ENCODE data around the gene MICAL1.

DNA sequence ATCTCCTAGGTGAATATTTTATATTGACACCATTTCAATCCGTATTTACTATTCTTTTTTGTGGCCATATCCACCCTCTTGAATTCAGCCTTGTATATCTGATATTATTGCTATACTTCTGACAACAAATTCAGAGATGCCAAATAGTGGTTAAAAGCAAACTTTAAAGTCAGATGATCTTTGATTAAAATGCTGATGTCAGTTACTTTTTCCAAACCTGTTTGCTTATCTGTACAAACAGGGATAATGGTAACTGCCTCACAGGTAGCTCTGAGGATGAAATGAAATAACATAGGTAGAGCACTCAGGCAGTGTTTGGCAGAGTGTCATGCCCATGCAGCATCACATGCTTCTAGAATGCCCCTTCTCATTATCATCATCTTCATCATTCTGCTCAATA lies 34.4 kb downstream of the MICAL1 start:
- TF ChIP-seq, protein P1, sequence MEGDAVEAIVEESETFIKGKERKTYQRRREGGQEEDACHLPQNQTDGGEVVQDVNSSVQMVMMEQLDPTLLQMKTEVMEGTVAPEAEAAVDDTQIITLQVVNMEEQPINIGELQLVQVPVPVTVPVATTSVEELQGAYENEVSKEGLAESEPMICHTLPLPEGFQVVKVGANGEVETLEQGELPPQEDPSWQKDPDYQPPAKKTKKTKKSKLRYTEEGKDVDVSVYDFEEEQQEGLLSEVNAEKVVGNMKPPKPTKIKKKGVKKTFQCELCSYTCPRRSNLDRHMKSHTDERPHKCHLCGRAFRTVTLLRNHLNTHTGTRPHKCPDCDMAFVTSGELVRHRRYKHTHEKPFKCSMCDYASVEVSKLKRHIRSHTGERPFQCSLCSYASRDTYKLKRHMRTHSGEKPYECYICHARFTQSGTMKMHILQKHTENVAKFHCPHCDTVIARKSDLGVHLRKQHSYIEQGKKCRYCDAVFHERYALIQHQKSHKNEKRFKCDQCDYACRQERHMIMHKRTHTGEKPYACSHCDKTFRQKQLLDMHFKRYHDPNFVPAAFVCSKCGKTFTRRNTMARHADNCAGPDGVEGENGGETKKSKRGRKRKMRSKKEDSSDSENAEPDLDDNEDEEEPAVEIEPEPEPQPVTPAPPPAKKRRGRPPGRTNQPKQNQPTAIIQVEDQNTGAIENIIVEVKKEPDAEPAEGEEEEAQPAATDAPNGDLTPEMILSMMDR (IDR thresholded peaks at IDR 0.05; ENCODE audit: control extremely low read depth in 1 of 3, insufficient read depth in 1 of 3, low read depth in 1 of 3, low read length in 3 of 3): no peak
- TF ChIP-seq EZH2 (IDR thresholded peaks at IDR 0.05; ENCODE audit: low read depth, low read length, severe bottlenecking) (no peak), FOSL1 (IDR thresholded peaks at IDR 0.05; ENCODE audit: insufficient read depth, low read depth, low read length) (no peak), RXRA (IDR thresholded peaks at IDR 0.05; ENCODE audit: insufficient read depth, low read depth, low read length) (no peak), YY1 (IDR thresholded peaks at IDR 0.05; ENCODE audit: low read depth, low read length) (no peak), SP2 (IDR thresholded peaks at IDR 0.05; ENCODE audit: low read length) (no peak), KDM1A (IDR thresholded peaks at IDR 0.05; ENCODE audit: borderline replicate concordance, low read length) (no peak), NRF1 (IDR thresholded peaks at IDR 0.05; ENCODE audit: low read depth, low read length) (no peak), JUN (IDR thresholded peaks at IDR 0.05; ENCODE audit: low read depth, low read length) (no peak), PHF8 (conservative IDR thresholded peaks at IDR 0.05; ENCODE audit: low read depth, low read length) (no peak), SP1 (IDR thresholded peaks at IDR 0.05; ENCODE audit: low read depth, low read length) (no peak), POLR2A (IDR thresholded peaks at IDR 0.05; ENCODE audit: control extremely low read depth in 1 of 2, low read depth in 2 of 2, low read length in 2 of 2) (no peak), TAF1 (IDR thresholded peaks at IDR 0.05; ENCODE audit: low read depth, low read length) (no peak), POLR2AphosphoS5 (IDR thresholded peaks at IDR 0.05; ENCODE audit: low read depth, low read length) (no peak)

Data from H1 (cell line).